Measurements from ENCODE around the gene ACER2.

DNA sequence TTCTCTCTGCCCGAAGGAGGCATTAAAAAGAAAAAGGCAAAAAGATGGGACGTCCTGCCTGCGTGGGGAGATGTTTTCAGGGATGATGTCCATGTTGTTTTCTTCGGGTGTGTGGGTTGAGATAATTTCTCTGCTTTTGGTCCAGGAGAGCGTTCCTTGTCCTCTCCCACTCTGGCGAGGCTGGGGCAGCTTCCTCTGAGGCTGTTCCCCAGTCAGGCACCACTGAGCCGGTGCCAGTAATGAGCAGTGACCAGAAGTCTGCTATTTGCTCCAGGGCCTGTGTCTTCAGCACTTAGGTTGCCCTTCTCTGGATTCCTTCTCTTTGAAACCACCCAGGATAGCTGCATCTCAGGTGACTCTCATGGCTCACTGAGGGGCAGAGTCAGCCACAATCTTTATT is 71.5 kb downstream of the ACER2 start:
- TF ChIP-seq, protein P1, sequence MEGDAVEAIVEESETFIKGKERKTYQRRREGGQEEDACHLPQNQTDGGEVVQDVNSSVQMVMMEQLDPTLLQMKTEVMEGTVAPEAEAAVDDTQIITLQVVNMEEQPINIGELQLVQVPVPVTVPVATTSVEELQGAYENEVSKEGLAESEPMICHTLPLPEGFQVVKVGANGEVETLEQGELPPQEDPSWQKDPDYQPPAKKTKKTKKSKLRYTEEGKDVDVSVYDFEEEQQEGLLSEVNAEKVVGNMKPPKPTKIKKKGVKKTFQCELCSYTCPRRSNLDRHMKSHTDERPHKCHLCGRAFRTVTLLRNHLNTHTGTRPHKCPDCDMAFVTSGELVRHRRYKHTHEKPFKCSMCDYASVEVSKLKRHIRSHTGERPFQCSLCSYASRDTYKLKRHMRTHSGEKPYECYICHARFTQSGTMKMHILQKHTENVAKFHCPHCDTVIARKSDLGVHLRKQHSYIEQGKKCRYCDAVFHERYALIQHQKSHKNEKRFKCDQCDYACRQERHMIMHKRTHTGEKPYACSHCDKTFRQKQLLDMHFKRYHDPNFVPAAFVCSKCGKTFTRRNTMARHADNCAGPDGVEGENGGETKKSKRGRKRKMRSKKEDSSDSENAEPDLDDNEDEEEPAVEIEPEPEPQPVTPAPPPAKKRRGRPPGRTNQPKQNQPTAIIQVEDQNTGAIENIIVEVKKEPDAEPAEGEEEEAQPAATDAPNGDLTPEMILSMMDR (conservative IDR thresholded peaks at IDR 0.05; ENCODE audit: low read depth, low read length): no peak
- TF ChIP-seq SMC3 (IDR thresholded peaks at IDR 0.05; ENCODE audit: low read depth, low read length) (no peak), CEBPB (IDR thresholded peaks at IDR 0.05; ENCODE audit: low read depth, low read length) (no peak), BHLHE40 (IDR thresholded peaks at IDR 0.05; ENCODE audit: low read depth, low read length) (no peak), POLR2A (IDR thresholded peaks at IDR 0.05; ENCODE audit: low read depth, low read length) (no peak), RAD21 (IDR thresholded peaks at IDR 0.05; ENCODE audit: low read length) (no peak), MXI1 (IDR thresholded peaks at IDR 0.05; ENCODE audit: borderline replicate concordance, low read depth, low read length) (no peak), RFX5 (IDR thresholded peaks at IDR 0.05; ENCODE audit: low read depth, low read length) (no peak), RCOR1 (IDR thresholded peaks at IDR 0.05; ENCODE audit: insufficient replicate concordance, low read length) (no peak), MAZ (IDR thresholded peaks at IDR 0.05; ENCODE audit: borderline replicate concordance, low read depth, low read length) (no peak), FOS (IDR thresholded peaks at IDR 0.05; ENCODE audit: low read depth, low read length) (no peak)
- TF ChIP-seq, protein P2, sequence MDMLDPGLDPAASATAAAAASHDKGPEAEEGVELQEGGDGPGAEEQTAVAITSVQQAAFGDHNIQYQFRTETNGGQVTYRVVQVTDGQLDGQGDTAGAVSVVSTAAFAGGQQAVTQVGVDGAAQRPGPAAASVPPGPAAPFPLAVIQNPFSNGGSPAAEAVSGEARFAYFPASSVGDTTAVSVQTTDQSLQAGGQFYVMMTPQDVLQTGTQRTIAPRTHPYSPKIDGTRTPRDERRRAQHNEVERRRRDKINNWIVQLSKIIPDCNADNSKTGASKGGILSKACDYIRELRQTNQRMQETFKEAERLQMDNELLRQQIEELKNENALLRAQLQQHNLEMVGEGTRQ (IDR thresholded peaks at IDR 0.05; ENCODE audit: low read depth, low read length): no peak
